A549 (cell line): ENCODE data around the gene ARVCF. TPM values are rescaled to one million over a fixed set of nuclear protein-coding genes. Genes with fewer than 3 reads are reported as not detected.
A peak's percentile ranks its signal among the peaks of the same experiment; 100 is the strongest.

ENCODE experiments used
- ATAC-seq, 2 experiments: fragments of 200-7000 bp in 1 of 2; fragments of >200 bp in 1 of 2; cut with Nextera tagmentation in 1 of 2; cut with Tn5 transposase in 1 of 2; 3 replicates each; pipeline versions ENCODE4 v1.8.0 to v1.9.1; 2018 to 2020; ENCODE audit warnings: mild to moderate bottlenecking in 1 of 2, moderate library complexity in 1 of 2
- CTCF ChIA-PET: fragments of 300-600 bp; sonication (Branson Sonifier 250); formaldehyde crosslinking; extraction: SDS; loops from one replicate; lab custom pipeline; 2021; ENCODE audit warnings: antibody characterized with exemption, inconsistent platforms; lab: Yijun Ruan, JAX
- POLR2A ChIA-PET: fragments of 350-600 bp; formaldehyde crosslinking; extraction: SDS; loops from one replicate; lab custom pipeline; 2021; ENCODE audit warnings: antibody characterized with exemption, inconsistent platforms; lab: Yijun Ruan, JAX
- DNase-seq, 2 experiments: peaks; one replicate each; pipeline versions ENCODE4 v3.0.0 to v3.0.0-alpha.2; 2011 to 2016; ENCODE audit warnings: low read depth in 1 of 2, low spot score in 1 of 2
- FAIRE-seq: peaks from 2 replicates; lab custom pipeline; 2011; peaks lifted over from hg19 to GRCh38; lab: Jason Lieb, UNC
- H3K27ac ChIP-seq, 2 experiments: fragments of >200 bp; sonication (Bioruptor Twin); formaldehyde crosslinking; 3 replicates each; pipeline ENCODE4 v1.5.1; 2016 to 2017
- H3K4me1 ChIP-seq: fragments of >200 bp; sonication (Bioruptor Twin); formaldehyde crosslinking; 3 replicates; pipeline ENCODE4 v1.6.1; 2016
- H3K4me2 ChIP-seq: fragments of >200 bp; sonication (Bioruptor Twin); formaldehyde crosslinking; 3 replicates; pipeline ENCODE4 v1.6.1; 2016
- H3K4me3 ChIP-seq: fragments of >200 bp; sonication (Bioruptor Twin); formaldehyde crosslinking; 3 replicates; pipeline ENCODE4 v1.5.1; 2016
- H3K9me3 ChIP-seq: fragments of >200 bp; sonication (Bioruptor Twin); formaldehyde crosslinking; 3 replicates; pipeline ENCODE4 v1.6.1; 2016
- BHLHE40 ChIP-seq: IDR thresholded peaks from 2 replicates; pipeline ENCODE4 v1.6.1; 2012; ENCODE audit warnings: low read depth, low read length, inconsistent platforms
- CHD2 ChIP-seq: fragments of 150-350 bp; IDR thresholded peaks from 2 replicates; pipeline ENCODE4 v1.6.1; 2014; ENCODE audit warnings: low read length; ENCODE audit not compliant: partially characterized antibody
- CHD4 ChIP-seq: fragments of 200-600 bp; sonication (generic); IDR thresholded peaks from 2 replicates; pipeline ENCODE4 v1.6.1; 2016; ENCODE audit warnings: antibody characterized with exemption, mild to moderate bottlenecking, borderline replicate concordance
- FOSB ChIP-seq: fragments of 250-450 bp; sonication (Bioruptor Pico); IDR thresholded peaks from 2 replicates; pipeline ENCODE4 v1.5.0; 2020; ENCODE audit warnings: mild to moderate bottlenecking, moderate library complexity
- FOSL2 ChIP-seq, 2 experiments: fragments of 450-650 bp in 1 of 2; fragments of >200 bp in 1 of 2; sonication (Bioruptor Twin) in 1 of 2; formaldehyde crosslinking; IDR thresholded peaks; 2 replicates each; pipeline versions ENCODE4 v1.5.0 to v1.6.1; 2016 to 2020; ENCODE audit warnings: mild to moderate bottlenecking in 1 of 2, moderate library complexity in 1 of 2
- HES2 ChIP-seq: fragments of >200 bp; sonication (Bioruptor Twin); formaldehyde crosslinking; IDR thresholded peaks from 2 replicates; pipeline ENCODE4 v1.6.1; 2016
- HOXB13 ChIP-seq: fragments of 250-450 bp; sonication (Bioruptor Pico); IDR thresholded peaks from 2 replicates; pipeline ENCODE4 v1.5.0; 2020; ENCODE audit warnings: low read depth, mild to moderate bottlenecking, moderate library complexity
- HOXB5 ChIP-seq: fragments of 250-450 bp; sonication (Bioruptor Pico); IDR thresholded peaks from 2 replicates; pipeline ENCODE4 v1.5.0; 2020; ENCODE audit warnings: mild to moderate bottlenecking, moderate library complexity
- JUN ChIP-seq, 2 experiments: fragments of >200 bp; sonication (Bioruptor Twin); formaldehyde crosslinking; IDR thresholded peaks; 2 replicates in 1 of 2; 3 replicates in 1 of 2; pipeline ENCODE4 v1.6.1; 2016 to 2017
- JUNB ChIP-seq: fragments of >200 bp; sonication (Bioruptor Twin); formaldehyde crosslinking; IDR thresholded peaks from 2 replicates; pipeline ENCODE4 v1.6.1; 2016
- KDM5A ChIP-seq: fragments of 200-600 bp; sonication (generic); IDR thresholded peaks from 2 replicates; pipeline ENCODE4 v1.6.1; 2016; ENCODE audit warnings: antibody characterized with exemption, mild to moderate bottlenecking
- MAX ChIP-seq: IDR thresholded peaks from 2 replicates; pipeline ENCODE4 v1.6.1; 2012
- MAZ ChIP-seq: fragments of 150-350 bp; IDR thresholded peaks from 2 replicates; pipeline ENCODE4 v1.6.1; 2014; ENCODE audit warnings: antibody characterized with exemption, low read depth, low read length, borderline replicate concordance
- NPAS2 ChIP-seq: fragments of 250-450 bp; sonication (Bioruptor Pico); IDR thresholded peaks from 2 replicates; pipeline ENCODE4 v1.8.0; 2022; ENCODE audit warnings: mild to moderate bottlenecking, moderate library complexity, borderline replicate concordance
- NR3C1 ChIP-seq: fragments of >200 bp; sonication (Bioruptor Twin); formaldehyde crosslinking; IDR thresholded peaks from 3 replicates; pipeline ENCODE4 v1.6.1; 2017
- PBX3 ChIP-seq: IDR thresholded peaks from 2 replicates; pipeline ENCODE4 v1.6.1; 2012
- PHF8 ChIP-seq: fragments of 200-600 bp; sonication (generic); IDR thresholded peaks from 2 replicates; pipeline ENCODE4 v1.6.1; 2016; ENCODE audit warnings: low read depth, mild to moderate bottlenecking, antibody characterized with exemption, moderate library complexity, borderline replicate concordance
- POLR2A ChIP-seq: IDR thresholded peaks from 2 replicates; pipeline ENCODE4 v1.6.1; 2012; ENCODE audit warnings: mild to moderate bottlenecking, low read length
- RARB ChIP-seq: fragments of 250-450 bp; sonication (Bioruptor Pico); IDR thresholded peaks from 2 replicates; pipeline ENCODE4 v1.8.0; 2021; ENCODE audit warnings: mild to moderate bottlenecking, moderate library complexity
- RFX5 ChIP-seq: fragments of 450-650 bp; IDR thresholded peaks from 2 replicates; pipeline ENCODE4 v1.7.1; 2014; ENCODE audit warnings: antibody characterized with exemption, mild to moderate bottlenecking, moderate library complexity
- RNF2 ChIP-seq: fragments of 200-600 bp; sonication (generic); IDR thresholded peaks from 2 replicates; pipeline ENCODE4 v1.6.1; 2016; ENCODE audit warnings: low read depth, mild to moderate bottlenecking, antibody characterized with exemption, moderate library complexity, borderline replicate concordance
- SMC3 ChIP-seq: fragments of >200 bp; sonication (Bioruptor Twin); formaldehyde crosslinking; IDR thresholded peaks from 3 replicates; pipeline ENCODE4 v1.6.1; 2018; ENCODE audit warnings: inconsistent platforms
- SREBF2 ChIP-seq: fragments of 450-650 bp; IDR thresholded peaks from 2 replicates; pipeline ENCODE4 v1.6.1; 2014; ENCODE audit warnings: mild to moderate bottlenecking, moderate library complexity
- TFCP2L1 ChIP-seq: fragments of 250-450 bp; sonication (Bioruptor Pico); IDR thresholded peaks from 2 replicates; pipeline ENCODE4 v1.5.0; 2021; ENCODE audit warnings: mild to moderate bottlenecking
- TP53 ChIP-seq: fragments of 250-450 bp; sonication (Bioruptor Pico); IDR thresholded peaks from 2 replicates; pipeline ENCODE4 v1.5.0; 2021; ENCODE audit warnings: mild to moderate bottlenecking, moderate library complexity
- WGBS: methylation state at CpG from one replicate; pipeline ENCODE4 v1.1.6; 2017; ENCODE audit errors: missing lambda C conversion rate; 5-methylcytosine and 5-hydroxymethylcytosine counted together
- polyA minus RNA-seq: library from RNA; depleted of rRNA, polyadenylated mRNA; stranded (reverse); fragments of >200 nt; gene quantifications from 2 replicates; pipeline ENCODE4 v1.2.3, GENCODE V29; 2011; rRNA and poly(A)+ RNA removed
- polyA plus RNA-seq, 4 experiments: library from polyadenylated mRNA; depleted of rRNA in 3 of 4; stranded (reverse); fragments of >200 nt; fragmentation: RNase III in 1 of 4; extraction: RNeasy Plus Mini Kit Qiagen cat#74134 plus additional on column Dnase treatment in 1 of 4; gene quantifications; 2 replicates in 3 of 4; 3 replicates in 1 of 4; pipeline ENCODE4 v1.2.3, GENCODE V29; 2011 to 2017

The ARVCF gene
- polyA plus RNA-seq (2011; rRNA removed) (0.81 and 1.1 TPM in 2 replicates), polyA plus RNA-seq (2017; fragmentation: RNase III; extraction: RNeasy Plus Mini Kit Qiagen cat#74134 plus additional on column Dnase treatment) (1.2 to 2.1 TPM (median 1.9 TPM) in 3 replicates), polyA minus RNA-seq (1.1 and 2.8 TPM in 2 replicates)
- polyA plus RNA-seq (2012; cell fraction: cytosol; rRNA removed): 1.9 and 2.2 TPM in 2 replicates
- polyA plus RNA-seq (2012; cell fraction: nucleus; rRNA removed): 10.6 and 13.2 TPM in 2 replicates

- no peaks in the 10 kb centered on the region for H3K9me3 ChIP-seq
- peak within 1 kb of the TSS; percentile 92 for H3K4me3 ChIP-seq
- ATAC-seq (peak; percentile 74 to 83), FAIRE-seq (no peak), DNase-seq (peak; percentile 88 to 95)
- ChIA-PET CTCF (no interaction called here), POLR2A (no interaction called here)
- peaks cover 14% of the 10 kb centered on the region; the same call in 2 of the 3 replicates for H3K4me1 ChIP-seq
- 12% methylated on average over 22 of the region's 79 CpGs for WGBS
- TF ChIP-seq RARB: no peak
- TF ChIP-seq JUN (IDR thresholded peaks at IDR 0.05): no peak
- TF ChIP-seq HOXB5 (CRISPR knock-in tag): no peak
- TF ChIP-seq KDM5A: no peak
- no peak for TF ChIP-seq POLR2A
- peak; percentile 91 for TF ChIP-seq RFX5
- 0 out of 2 replicates have a peak, but pooled peaks have one; percentile 32 for TF ChIP-seq RNF2
- no peak for TF ChIP-seq SMC3
- TF ChIP-seq MAX: peak; percentile 16; the same call in 1 of the 2 replicates
- no peak for TF ChIP-seq JUNB
- TF ChIP-seq HES2: no peak
- no peak for TF ChIP-seq TFCP2L1 (CRISPR knock-in tag)
- TF ChIP-seq PBX3: peak; percentile 95
- H3K4me2 ChIP-seq: peak within 1 kb of the TSS; percentile 90
- peak within 1 kb of the TSS; percentile 72 to 90 for H3K27ac ChIP-seq
Measured at GRCh38 chr22:20016734-20017621, at the start of gene ARVCF. ARVCF (minus strand) TSS chr22:20016823; CDS start chr22:19990794, 26,029 bp downstream.

GRCh38 chr22:20065896-20066616, 49.4 kb upstream of the ARVCF start:
- WGBS: 80% methylated on average over 6 of the region's 14 CpGs
- no peak for ATAC-seq
- H3K27ac ChIP-seq: no peak overlapping the region
- H3K4me3 ChIP-seq: no peak overlapping the region
- CTCF ChIA-PET: no interaction called here
- DNase-seq: no peak
- H3K4me2 ChIP-seq: no peak overlapping the region
- FAIRE-seq: no peak
- H3K4me1 ChIP-seq: no peaks in the 10 kb centered on the region
- no peaks in the 10 kb centered on the region for H3K9me3 ChIP-seq
- POLR2A ChIA-PET: no interaction called here
- no peak for TF ChIP-seq KDM5A
- TF ChIP-seq HES2: no peak
- TF ChIP-seq MAZ: no peak
- TF ChIP-seq NR3C1: no peak
- TF ChIP-seq JUNB: no peak
- no peak for TF ChIP-seq SREBF2
- TF ChIP-seq FOSB (CRISPR knock-in tag): no peak
- TF ChIP-seq PHF8: no peak
- no peak for TF ChIP-seq HOXB13
- TF ChIP-seq TP53: no peak
- TF ChIP-seq NPAS2: no peak
- no peak for TF ChIP-seq RFX5
- no peak for TF ChIP-seq CHD2
- TF ChIP-seq MAX: no peak
- no peak for TF ChIP-seq BHLHE40
- TF ChIP-seq FOSL2 (IDR thresholded peaks at IDR 0.05): no peak
- TF ChIP-seq FOSL2 (CRISPR knock-in tag; IDR thresholded peaks at IDR 0.05): no peak
- no peak for TF ChIP-seq CHD4
